ENCODE measurements around the gene LEUTX.

The LEUTX gene

GRCh38 chr19:39765091-39766076 lies 13.3 kb upstream of the LEUTX start:
- peaks cover 0 to 11% (median 7%) of the 10 kb centered on the region in 5 donors for H3K9me3 ChIP-seq (ENCODE audit: control insufficient read depth in 5 of 5, low read length in 5 of 5)
- no peak overlapping the region for H3K9ac ChIP-seq (ENCODE audit: low read length in 5 of 5)
- no peak overlapping the region for H3K4me3 ChIP-seq (ENCODE audit: low read depth in 1 of 5, low read length in 5 of 5)
- no peak overlapping the region for H3K27ac ChIP-seq (ENCODE audit: low read depth, low read length)
- peaks cover 0 to 4% (median 0%) of the 10 kb centered on the region in 5 donors for H3K27me3 ChIP-seq (ENCODE audit: control insufficient read depth in 5 of 5, insufficient read depth in 4 of 5, low read length in 5 of 5)
- H3K36me3 ChIP-seq (ENCODE audit: control insufficient read depth in 5 of 5, insufficient read depth in 5 of 5, low read length in 5 of 5) = no peaks in the 10 kb centered on the region
- no peaks in the 10 kb centered on the region for H3K4me1 ChIP-seq (ENCODE audit: control insufficient read depth in 5 of 5, insufficient read depth in 5 of 5, low read length in 5 of 5)

DNA sequence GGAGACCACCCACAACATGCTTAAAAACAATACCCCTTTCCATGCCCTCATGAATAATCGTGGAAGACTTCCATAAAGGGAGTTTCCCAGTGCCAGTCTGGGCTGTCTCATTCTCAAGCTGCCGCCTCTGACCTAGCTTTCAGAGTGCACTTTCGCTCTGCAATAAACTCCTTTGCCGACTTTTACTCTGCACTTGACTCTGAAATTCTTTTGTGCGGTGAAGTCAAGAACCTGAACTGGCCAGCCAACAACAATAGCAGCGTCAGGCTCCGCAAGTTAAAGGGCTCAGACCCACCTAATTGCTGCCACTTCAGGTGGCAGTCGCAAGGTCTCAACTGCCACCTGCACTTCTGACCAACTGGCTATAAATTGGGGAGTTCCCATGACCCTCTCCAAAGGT lies 10.3 kb upstream of the LEUTX start:
- H3K27me3 ChIP-seq (ENCODE audit: control insufficient read depth in 5 of 5, insufficient read depth in 4 of 5, low read length in 5 of 5) = peaks cover 0 to 4% (median 0%) of the 10 kb centered on the region in 5 donors
- H3K9me3 ChIP-seq (ENCODE audit: control insufficient read depth in 5 of 5, low read length in 5 of 5) = peaks cover 0 to 11% (median 7%) of the 10 kb centered on the region in 5 donors
- no peaks in the 10 kb centered on the region for H3K4me1 ChIP-seq (ENCODE audit: control insufficient read depth in 5 of 5, insufficient read depth in 5 of 5, low read length in 5 of 5)
- no peak overlapping the region for H3K27ac ChIP-seq (ENCODE audit: low read depth, low read length)
- H3K9ac ChIP-seq (ENCODE audit: low read length in 5 of 5) = no peak overlapping the region
- H3K36me3 ChIP-seq (ENCODE audit: control insufficient read depth in 5 of 5, insufficient read depth in 5 of 5, low read length in 5 of 5) = no peaks in the 10 kb centered on the region
- no peak overlapping the region for H3K4me3 ChIP-seq (ENCODE audit: low read depth in 1 of 5, low read length in 5 of 5)

- Histone ChIP-seq H3K9me3 (ENCODE audit: control insufficient read depth in 5 of 5, low read length in 5 of 5) (peaks cover 0 to 11% (median 7%) of the 10 kb centered on the region in 5 donors), H3K36me3 (ENCODE audit: control insufficient read depth in 5 of 5, insufficient read depth in 5 of 5, low read length in 5 of 5) (no peaks in the 10 kb centered on the region), H3K9ac (ENCODE audit: low read length in 5 of 5) (no peak overlapping the region), H3K27me3 (ENCODE audit: control insufficient read depth in 5 of 5, insufficient read depth in 4 of 5, low read length in 5 of 5) (peaks cover 0 to 4% (median 0%) of the 10 kb centered on the region in 5 donors), H3K4me1 (ENCODE audit: control insufficient read depth in 5 of 5, insufficient read depth in 5 of 5, low read length in 5 of 5) (no peaks in the 10 kb centered on the region), H3K4me3 (ENCODE audit: low read depth in 1 of 5, low read length in 5 of 5) (no peak overlapping the region), H3K27ac (ENCODE audit: low read depth, low read length) (no peak overlapping the region)
Observed at GRCh38 chr19:39768786-39769185, 9.9 kb upstream of the LEUTX start.

DNA sequence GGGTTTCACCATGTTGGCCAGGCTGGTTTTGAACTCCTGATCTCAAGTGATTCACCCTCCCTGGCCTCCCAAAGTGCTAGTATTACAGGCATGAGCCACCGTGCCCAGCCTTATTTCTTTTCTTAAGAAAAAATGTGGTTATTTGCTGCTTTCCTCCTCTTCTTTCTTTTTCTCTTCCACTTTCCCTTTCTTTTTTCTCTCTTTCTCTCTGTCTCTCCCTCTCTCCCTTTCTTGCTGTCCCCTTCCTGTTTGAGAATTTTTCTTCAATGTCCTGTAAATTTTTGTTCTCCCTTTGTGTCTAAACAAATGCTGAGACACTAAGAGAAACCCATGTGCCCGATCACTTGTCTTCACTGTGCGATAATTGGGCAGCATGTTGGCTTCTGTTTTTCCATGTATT lies 2.2 kb downstream of the LEUTX start:
- H3K4me1 ChIP-seq (ENCODE audit: control insufficient read depth in 5 of 5, insufficient read depth in 5 of 5, low read length in 5 of 5) = peaks cover 0 to 4% (median 0%) of the 10 kb centered on the region in 5 donors
- no peak overlapping the region for H3K4me3 ChIP-seq (ENCODE audit: low read depth in 1 of 5, low read length in 5 of 5)
- no peak overlapping the region for H3K9ac ChIP-seq (ENCODE audit: low read length in 5 of 5)
- no peaks in the 10 kb centered on the region for H3K36me3 ChIP-seq (ENCODE audit: control insufficient read depth in 5 of 5, insufficient read depth in 5 of 5, low read length in 5 of 5)
- H3K27me3 ChIP-seq (ENCODE audit: control insufficient read depth in 5 of 5, insufficient read depth in 4 of 5, low read length in 5 of 5) = peaks cover 0 to 11% (median 6%) of the 10 kb centered on the region in 5 donors
- no peak overlapping the region for H3K27ac ChIP-seq (ENCODE audit: low read depth, low read length)
- no peaks in the 10 kb centered on the region for H3K9me3 ChIP-seq (ENCODE audit: control insufficient read depth in 5 of 5, low read length in 5 of 5)

GRCh38 chr19:39788244-39788643 lies 9.6 kb downstream of the LEUTX start:
- no peak overlapping the region for H3K9ac ChIP-seq (ENCODE audit: low read length in 5 of 5)
- peaks cover 0 to 3% (median 0%) of the 10 kb centered on the region in 5 donors for H3K4me1 ChIP-seq (ENCODE audit: control insufficient read depth in 5 of 5, insufficient read depth in 5 of 5, low read length in 5 of 5)
- peaks cover 2 to 10% (median 5%) of the 10 kb centered on the region in 5 donors for H3K9me3 ChIP-seq (ENCODE audit: control insufficient read depth in 5 of 5, low read length in 5 of 5)
- H3K27ac ChIP-seq (ENCODE audit: low read depth, low read length) = no peak overlapping the region
- no peak overlapping the region for H3K4me3 ChIP-seq (ENCODE audit: low read depth in 1 of 5, low read length in 5 of 5)
- no peaks in the 10 kb centered on the region for H3K36me3 ChIP-seq (ENCODE audit: control insufficient read depth in 5 of 5, insufficient read depth in 5 of 5, low read length in 5 of 5)
- peaks cover 0 to 14% (median 10%) of the 10 kb centered on the region in 5 donors for H3K27me3 ChIP-seq (ENCODE audit: control insufficient read depth in 5 of 5, insufficient read depth in 4 of 5, low read length in 5 of 5)

- H3K9me3 ChIP-seq (ENCODE audit: control insufficient read depth in 5 of 5, low read length in 5 of 5) = peaks cover 0 to 2% (median 0%) of the 10 kb centered on the region in 5 donors
- H3K9ac ChIP-seq (ENCODE audit: low read length in 5 of 5) = no peak overlapping the region
- no peak overlapping the region for H3K27ac ChIP-seq (ENCODE audit: low read depth, low read length)
- H3K4me1 ChIP-seq (ENCODE audit: control insufficient read depth in 5 of 5, insufficient read depth in 5 of 5, low read length in 5 of 5) = peaks cover 0 to 3% (median 0%) of the 10 kb centered on the region in 5 donors
- peaks cover 0 to 6% (median 0%) of the 10 kb centered on the region in 5 donors for H3K27me3 ChIP-seq (ENCODE audit: control insufficient read depth in 5 of 5, insufficient read depth in 4 of 5, low read length in 5 of 5)
- peak overlapping the region; percentile 43 to 73 (median 56) for H3K4me3 ChIP-seq (ENCODE audit: low read depth in 1 of 5, low read length in 5 of 5)
- no peaks in the 10 kb centered on the region for H3K36me3 ChIP-seq (ENCODE audit: control insufficient read depth in 5 of 5, insufficient read depth in 5 of 5, low read length in 5 of 5)
Observed at GRCh38 chr19:39792999-39793546, 14.4 kb downstream of the LEUTX start.

- H3K4me1 ChIP-seq (ENCODE audit: control insufficient read depth in 5 of 5, insufficient read depth in 5 of 5, low read length in 5 of 5) = peaks cover 0 to 3% (median 0%) of the 10 kb centered on the region in 5 donors
- no peaks in the 10 kb centered on the region for H3K9me3 ChIP-seq (ENCODE audit: control insufficient read depth in 5 of 5, low read length in 5 of 5)
- no peak overlapping the region for H3K4me3 ChIP-seq (ENCODE audit: low read depth in 1 of 5, low read length in 5 of 5)
- H3K27me3 ChIP-seq (ENCODE audit: control insufficient read depth in 5 of 5, insufficient read depth in 4 of 5, low read length in 5 of 5) = peaks cover 0 to 6% (median 0%) of the 10 kb centered on the region in 5 donors
- no peak overlapping the region for H3K27ac ChIP-seq (ENCODE audit: low read depth, low read length)
- no peaks in the 10 kb centered on the region for H3K36me3 ChIP-seq (ENCODE audit: control insufficient read depth in 5 of 5, insufficient read depth in 5 of 5, low read length in 5 of 5)
- no peak overlapping the region for H3K9ac ChIP-seq (ENCODE audit: low read length in 5 of 5)
Observed at GRCh38 chr19:39795001-39795400, 16.3 kb downstream of the LEUTX start.

DNA sequence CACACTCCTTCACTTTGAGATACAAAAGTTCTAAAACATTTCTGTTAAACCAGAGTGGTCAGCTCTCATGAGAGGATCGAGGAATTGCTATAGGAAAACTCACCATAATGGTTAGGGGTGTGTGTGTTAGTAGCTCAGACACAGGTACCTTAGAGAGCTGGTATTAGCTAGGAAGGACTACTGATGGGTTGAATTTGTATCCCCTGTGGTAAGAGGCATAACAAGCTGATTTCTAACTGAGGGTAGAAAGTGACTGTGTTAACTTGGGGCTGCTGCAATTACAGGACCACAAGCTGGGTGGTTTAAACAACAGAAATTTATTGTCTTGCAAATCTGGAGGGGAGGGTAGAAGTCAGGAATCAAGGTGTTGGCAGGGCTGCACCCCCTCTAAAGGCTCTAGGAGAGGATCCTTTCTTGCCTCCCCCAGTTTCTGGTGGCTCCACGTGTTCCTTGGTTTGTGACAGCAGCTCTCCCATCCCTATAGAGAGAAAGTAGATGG lies 17.4 kb downstream of the LEUTX start:
- H3K4me3 ChIP-seq (ENCODE audit: low read depth in 1 of 5, low read length in 5 of 5) = no peak overlapping the region
- no peaks in the 10 kb centered on the region for H3K36me3 ChIP-seq (ENCODE audit: control insufficient read depth in 5 of 5, insufficient read depth in 5 of 5, low read length in 5 of 5)
- no peak overlapping the region for H3K27ac ChIP-seq (ENCODE audit: low read depth, low read length)
- H3K9ac ChIP-seq (ENCODE audit: low read length in 5 of 5) = no peak overlapping the region
- H3K9me3 ChIP-seq (ENCODE audit: control insufficient read depth in 5 of 5, low read length in 5 of 5) = no peaks in the 10 kb centered on the region
- H3K27me3 ChIP-seq (ENCODE audit: control insufficient read depth in 5 of 5, insufficient read depth in 4 of 5, low read length in 5 of 5) = peaks cover 0 to 6% (median 0%) of the 10 kb centered on the region in 5 donors
- H3K4me1 ChIP-seq (ENCODE audit: control insufficient read depth in 5 of 5, insufficient read depth in 5 of 5, low read length in 5 of 5) = peaks cover 0 to 3% (median 0%) of the 10 kb centered on the region in 5 donors

GRCh38 chr19:39797083-39797482 lies 18.4 kb downstream of the LEUTX start:
- Histone ChIP-seq H3K36me3 (ENCODE audit: control insufficient read depth in 5 of 5, insufficient read depth in 5 of 5, low read length in 5 of 5) (no peaks in the 10 kb centered on the region), H3K4me3 (ENCODE audit: low read depth in 1 of 5, low read length in 5 of 5) (no peak overlapping the region), H3K9me3 (ENCODE audit: control insufficient read depth in 5 of 5, low read length in 5 of 5) (no peaks in the 10 kb centered on the region), H3K27me3 (ENCODE audit: control insufficient read depth in 5 of 5, insufficient read depth in 4 of 5, low read length in 5 of 5) (peaks cover 0 to 6% (median 1%) of the 10 kb centered on the region in 5 donors), H3K4me1 (ENCODE audit: control insufficient read depth in 5 of 5, insufficient read depth in 5 of 5, low read length in 5 of 5) (peaks cover 0 to 3% (median 0%) of the 10 kb centered on the region in 5 donors), H3K9ac (ENCODE audit: low read length in 5 of 5) (no peak overlapping the region), H3K27ac (ENCODE audit: low read depth, low read length) (no peak overlapping the region)

GRCh38 chr19:39802958-39803357 lies 24.3 kb downstream of the LEUTX start:
- Histone ChIP-seq H3K4me3 (ENCODE audit: low read depth in 1 of 5, low read length in 5 of 5) (no peak overlapping the region), H3K9ac (ENCODE audit: low read length in 5 of 5) (peak overlapping the region in 1 of 5 donors; percentile 0), H3K27ac (ENCODE audit: low read depth, low read length) (no peak overlapping the region), H3K9me3 (ENCODE audit: control insufficient read depth in 5 of 5, low read length in 5 of 5) (no peaks in the 10 kb centered on the region), H3K27me3 (ENCODE audit: control insufficient read depth in 5 of 5, insufficient read depth in 4 of 5, low read length in 5 of 5) (peaks cover 0 to 16% (median 3%) of the 10 kb centered on the region in 5 donors), H3K36me3 (ENCODE audit: control insufficient read depth in 5 of 5, insufficient read depth in 5 of 5, low read length in 5 of 5) (no peaks in the 10 kb centered on the region), H3K4me1 (ENCODE audit: control insufficient read depth in 5 of 5, insufficient read depth in 5 of 5, low read length in 5 of 5) (no peaks in the 10 kb centered on the region)

All from subcutaneous abdominal adipose tissue (tissue), 5 donors.